Measurements from ENCODE around the gene FXN.

DNA sequence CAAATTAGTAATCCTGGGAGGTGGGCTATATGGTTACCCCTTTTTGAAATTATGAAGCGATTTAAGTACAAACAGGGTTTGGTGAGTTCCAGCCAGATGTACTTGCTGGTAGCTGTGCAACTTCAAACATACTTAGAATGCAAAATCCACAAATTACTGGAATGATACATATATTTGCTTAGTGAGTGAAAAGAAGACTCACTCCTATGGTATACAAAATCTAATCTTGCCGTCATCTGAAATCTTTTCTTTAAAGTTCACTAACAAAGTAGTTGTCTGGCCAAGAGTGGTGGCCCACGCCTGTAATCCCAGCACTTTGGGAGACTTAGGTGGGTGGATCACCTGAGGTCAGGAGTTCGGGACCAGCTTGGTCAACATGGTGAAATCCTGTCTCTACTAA lies 73.6 kb downstream of the FXN start:
- TF ChIP-seq EZH2phosphoT487 (IDR thresholded peaks at IDR 0.05; ENCODE audit: insufficient read depth, low read depth) (no peak), EZH2 (IDR thresholded peaks at IDR 0.05; ENCODE audit: insufficient read depth, poor library complexity, severe bottlenecking) (no peak)
